Ascending aorta (tissue), 2 donors: ENCODE data around the gene LANCL2. TPM values are rescaled to one million over a fixed set of nuclear protein-coding genes. Genes with fewer than 3 reads are reported as not detected.

ENCODE experiments used
- DNase-seq, 2 donors: peaks; one replicate each; pipeline ENCODE4 v3.0.0-alpha.2; 2019; ENCODE audit warnings: low spot score in 2 of 2
- H3K27ac ChIP-seq, 2 donors: fragments of 200-600 bp; sonication (generic); one replicate each; pipeline ENCODE4 v1.5.1; 2016 to 2017; ENCODE audit warnings: mild to moderate bottlenecking in 1 of 2
- H3K27me3 ChIP-seq: fragments of 200-600 bp; sonication (generic); one replicate; pipeline ENCODE4 v1.5.1; 2017
- H3K36me3 ChIP-seq, 2 donors: fragments of 200-600 bp; sonication (generic); one replicate each; pipeline ENCODE4 v1.5.1; 2016
- H3K4me1 ChIP-seq, 2 donors: fragments of 200-600 bp; sonication (generic); one replicate each; pipeline ENCODE4 v1.5.1; 2016 to 2017; ENCODE audit warnings: mild to moderate bottlenecking in 1 of 2
- H3K4me3 ChIP-seq, 2 donors: fragments of 200-600 bp; sonication (generic); one replicate each; pipeline ENCODE4 v1.5.1; 2016 to 2017; ENCODE audit warnings: mild to moderate bottlenecking in 1 of 2
- H3K9me3 ChIP-seq, 2 donors: fragments of 200-600 bp; sonication (generic); one replicate each; pipeline ENCODE4 v1.5.1; 2016
- intact Hi-C: fragments of 100-400 bp; cut with DNase I; formaldehyde crosslinking; loops from one replicate; pipeline ENCODE4 v1.15.1; 2023
- total RNA-seq: library from RNA; depleted of rRNA; stranded (reverse); fragments of >200 nt; gene quantifications from one replicate; pipeline ENCODE4 v1.1.0, GENCODE V29; 2016
- TF ChIP-seq, protein P1 (sequence below), 3 experiments: fragments of 200-600 bp in 2 of 3; fragments of 450-650 bp in 1 of 3; sonication (generic) in 2 of 3; IDR thresholded peaks; one replicate each; pipeline ENCODE4 v1.5.1; 2016 to 2019; ENCODE audit warnings: antibody characterized with exemption in 3 of 3, mild to moderate bottlenecking in 1 of 3, moderate library complexity in 1 of 3

LANCL2 gene
- total RNA-seq, 1 donor from 2014 or later = 12.9 TPM

DNA sequence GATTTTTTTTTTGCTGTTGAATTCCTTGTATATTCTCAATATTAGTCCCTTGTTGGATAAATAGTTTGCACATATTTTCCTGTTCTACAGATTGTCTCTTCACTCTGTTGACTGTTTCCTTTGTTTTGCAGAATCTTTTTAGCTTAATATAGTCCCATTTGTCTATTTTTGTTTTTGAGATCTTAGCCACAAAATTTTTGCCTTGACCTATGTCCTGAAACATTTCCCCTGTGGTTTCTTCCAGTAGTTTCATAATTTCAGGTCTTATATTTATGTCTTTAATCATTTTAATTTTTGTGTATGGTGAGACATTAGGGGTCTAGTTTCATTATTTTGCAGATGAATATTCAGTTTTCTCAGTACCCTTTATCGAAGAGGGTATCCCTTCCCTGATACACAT, 92.7 kb downstream of the LANCL2 start:
- Histone ChIP-seq H3K9me3 (peaks cover 8 to 68% of the 10 kb centered on the region in 2 donors), H3K36me3 (no peaks in the 10 kb centered on the region), H3K4me1 (no peaks in the 10 kb centered on the region), H3K4me3 (no peak overlapping the region), H3K27me3 (no peaks in the 10 kb centered on the region), H3K27ac (no peak overlapping the region)
- DNase-seq = no peak
- intact Hi-C loops = no loop called here
- TF ChIP-seq, protein P1, sequence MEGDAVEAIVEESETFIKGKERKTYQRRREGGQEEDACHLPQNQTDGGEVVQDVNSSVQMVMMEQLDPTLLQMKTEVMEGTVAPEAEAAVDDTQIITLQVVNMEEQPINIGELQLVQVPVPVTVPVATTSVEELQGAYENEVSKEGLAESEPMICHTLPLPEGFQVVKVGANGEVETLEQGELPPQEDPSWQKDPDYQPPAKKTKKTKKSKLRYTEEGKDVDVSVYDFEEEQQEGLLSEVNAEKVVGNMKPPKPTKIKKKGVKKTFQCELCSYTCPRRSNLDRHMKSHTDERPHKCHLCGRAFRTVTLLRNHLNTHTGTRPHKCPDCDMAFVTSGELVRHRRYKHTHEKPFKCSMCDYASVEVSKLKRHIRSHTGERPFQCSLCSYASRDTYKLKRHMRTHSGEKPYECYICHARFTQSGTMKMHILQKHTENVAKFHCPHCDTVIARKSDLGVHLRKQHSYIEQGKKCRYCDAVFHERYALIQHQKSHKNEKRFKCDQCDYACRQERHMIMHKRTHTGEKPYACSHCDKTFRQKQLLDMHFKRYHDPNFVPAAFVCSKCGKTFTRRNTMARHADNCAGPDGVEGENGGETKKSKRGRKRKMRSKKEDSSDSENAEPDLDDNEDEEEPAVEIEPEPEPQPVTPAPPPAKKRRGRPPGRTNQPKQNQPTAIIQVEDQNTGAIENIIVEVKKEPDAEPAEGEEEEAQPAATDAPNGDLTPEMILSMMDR (IDR thresholded peaks at IDR 0.05) = no peak

- Histone ChIP-seq H3K9me3 (peaks cover 8 to 68% of the 10 kb centered on the region in 2 donors), H3K36me3 (peaks cover 0 to under 1% of the 10 kb centered on the region in 2 donors), H3K4me3 (no peak overlapping the region), H3K4me1 (no peaks in the 10 kb centered on the region), H3K27me3 (no peaks in the 10 kb centered on the region), H3K27ac (no peak overlapping the region)
- intact Hi-C loops = no loop called here
- TF ChIP-seq, protein P1 (IDR thresholded peaks at IDR 0.05) = no peak
- no peak for DNase-seq
Observed at GRCh38 chr7:55458351-55458750, 93.2 kb downstream of the LANCL2 start.

- intact Hi-C loops = no loop called here
- TF ChIP-seq, protein P1 (IDR thresholded peaks at IDR 0.05) = no peak
- Histone ChIP-seq H3K4me3 (no peak overlapping the region), H3K27ac (no peak overlapping the region), H3K36me3 (peaks cover 10 to 54% of the 10 kb centered on the region in 2 donors), H3K27me3 (no peaks in the 10 kb centered on the region), H3K9me3 (peaks cover 8 to 44% of the 10 kb centered on the region in 2 donors), H3K4me1 (no peaks in the 10 kb centered on the region)
- no peak for DNase-seq
Observed at GRCh38 chr7:55463686-55464262, 98.6 kb downstream of the LANCL2 start.

DNA sequence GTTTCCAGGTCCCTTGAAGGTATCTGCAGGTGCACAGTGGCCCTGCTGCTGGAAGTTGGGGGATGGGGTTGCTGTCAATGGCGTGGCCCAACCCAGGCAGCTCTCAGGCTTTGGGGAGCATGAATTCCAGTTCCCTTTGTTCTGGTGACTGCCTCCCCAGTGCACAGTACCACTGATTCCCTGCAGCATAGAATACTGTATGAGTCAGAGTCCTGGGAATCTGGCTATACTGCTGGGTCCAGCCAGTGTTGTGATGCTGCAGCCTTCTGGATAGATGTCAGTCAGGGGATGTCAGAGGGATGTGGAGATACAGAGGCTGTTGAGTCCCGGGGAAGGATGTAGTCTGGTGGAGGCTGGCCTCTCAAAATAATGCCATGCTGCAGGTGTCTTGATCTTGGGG, 99.3 kb downstream of the LANCL2 start:
- H3K4me3 ChIP-seq = no peak overlapping the region
- H3K27me3 ChIP-seq = no peaks in the 10 kb centered on the region
- H3K9me3 ChIP-seq = peaks cover 8 to 38% of the 10 kb centered on the region in 2 donors
- peaks cover 10 to 59% of the 10 kb centered on the region in 2 donors for H3K36me3 ChIP-seq
- DNase-seq = no peak
- no peaks in the 10 kb centered on the region for H3K4me1 ChIP-seq
- intact Hi-C loops = no loop called here
- H3K27ac ChIP-seq = no peak overlapping the region
- TF ChIP-seq, protein P1 (IDR thresholded peaks at IDR 0.05) = no peak

DNA sequence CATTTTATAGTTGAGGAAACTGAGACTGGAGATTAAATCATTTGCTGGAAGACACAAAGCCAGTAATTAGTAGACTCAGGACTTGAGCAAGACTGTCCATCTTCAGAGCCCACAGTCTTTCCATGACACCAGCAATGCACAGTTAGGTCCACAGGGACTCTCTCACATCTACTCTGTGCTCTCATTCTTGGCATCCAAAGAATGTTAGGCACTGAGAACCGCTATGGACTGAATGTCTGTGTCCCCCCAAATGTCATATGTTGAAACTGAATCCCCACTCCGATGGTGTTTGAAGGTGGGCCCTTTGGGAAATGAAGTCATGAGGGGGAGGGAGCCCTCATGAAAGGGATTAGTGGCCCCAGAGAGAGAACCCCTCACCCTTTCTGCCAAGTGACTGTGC, 100.6 kb downstream of the LANCL2 start:
- DNase-seq = no peak
- no peak overlapping the region for H3K4me3 ChIP-seq
- H3K27ac ChIP-seq = no peak overlapping the region
- intact Hi-C loops = no loop called here
- H3K27me3 ChIP-seq = no peaks in the 10 kb centered on the region
- TF ChIP-seq, protein P1 (IDR thresholded peaks at IDR 0.05) = no peak
- peaks cover 10 to 71% of the 10 kb centered on the region in 2 donors for H3K36me3 ChIP-seq
- peaks cover 8 to 25% of the 10 kb centered on the region in 2 donors for H3K9me3 ChIP-seq
- no peaks in the 10 kb centered on the region for H3K4me1 ChIP-seq
